Nucleus accumbens (tissue), 56 donors: ENCODE data around the gene ULK1.
"Not testable (repeated sequence)": the region's sequence is repeated elsewhere in the genome, so short reads cannot be mapped to it uniquely, and the experiment has no call there.

Experiments used
- DNase-seq, 56 donors: peaks; one replicate each; lab custom pipeline; 2025; lab: John Stamatoyannopoulos, UW

Gene ULK1

DNA sequence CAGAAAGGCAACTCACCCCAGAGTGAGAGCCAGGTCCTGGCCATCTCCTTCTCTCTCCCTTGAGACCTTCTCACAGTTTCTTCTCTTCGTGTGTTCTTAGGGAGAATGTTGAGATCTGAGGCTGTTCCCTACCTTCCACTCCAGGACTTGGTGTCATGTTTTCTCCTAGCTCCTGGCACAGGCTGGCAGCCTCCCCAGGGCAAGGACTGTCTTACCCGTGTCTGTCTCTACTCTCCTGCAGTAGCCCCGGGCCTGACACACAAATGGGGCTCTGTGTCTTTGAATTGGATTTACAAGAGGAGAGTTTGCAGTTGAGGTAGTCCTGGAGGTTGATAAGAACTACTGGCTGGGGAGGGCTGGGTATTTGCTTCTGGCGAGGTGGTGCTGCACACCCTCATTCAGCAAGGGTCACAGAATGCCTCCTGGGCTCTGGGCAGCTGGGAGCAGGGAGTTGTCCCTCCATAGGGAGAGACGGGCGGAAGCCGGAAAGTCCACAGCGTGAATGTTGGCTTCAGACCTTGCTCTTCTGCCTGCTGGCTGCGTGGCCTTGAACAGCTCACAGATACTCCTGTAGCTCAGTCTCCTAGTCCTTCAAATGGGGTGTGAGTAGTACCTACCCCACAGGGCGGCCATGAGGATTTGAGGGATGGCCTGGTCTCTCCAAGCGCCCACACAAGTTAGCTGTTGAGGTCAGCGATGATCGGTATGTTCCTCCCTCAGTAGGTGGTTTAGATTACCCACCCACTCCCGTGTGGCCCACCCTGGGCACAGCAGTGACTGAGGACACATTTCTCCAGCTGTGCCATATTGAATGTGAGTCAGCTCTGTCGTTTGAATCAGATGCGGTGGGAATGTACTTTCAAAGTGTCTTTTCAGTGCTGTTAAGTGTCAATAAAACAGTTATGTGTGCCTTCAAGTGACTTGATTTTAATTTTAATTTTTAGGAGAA lies 65.5 kb downstream of the ULK1 start:
- DNase-seq, result peak in 2 of 56 donors; percentile 22 to 32

DNA sequence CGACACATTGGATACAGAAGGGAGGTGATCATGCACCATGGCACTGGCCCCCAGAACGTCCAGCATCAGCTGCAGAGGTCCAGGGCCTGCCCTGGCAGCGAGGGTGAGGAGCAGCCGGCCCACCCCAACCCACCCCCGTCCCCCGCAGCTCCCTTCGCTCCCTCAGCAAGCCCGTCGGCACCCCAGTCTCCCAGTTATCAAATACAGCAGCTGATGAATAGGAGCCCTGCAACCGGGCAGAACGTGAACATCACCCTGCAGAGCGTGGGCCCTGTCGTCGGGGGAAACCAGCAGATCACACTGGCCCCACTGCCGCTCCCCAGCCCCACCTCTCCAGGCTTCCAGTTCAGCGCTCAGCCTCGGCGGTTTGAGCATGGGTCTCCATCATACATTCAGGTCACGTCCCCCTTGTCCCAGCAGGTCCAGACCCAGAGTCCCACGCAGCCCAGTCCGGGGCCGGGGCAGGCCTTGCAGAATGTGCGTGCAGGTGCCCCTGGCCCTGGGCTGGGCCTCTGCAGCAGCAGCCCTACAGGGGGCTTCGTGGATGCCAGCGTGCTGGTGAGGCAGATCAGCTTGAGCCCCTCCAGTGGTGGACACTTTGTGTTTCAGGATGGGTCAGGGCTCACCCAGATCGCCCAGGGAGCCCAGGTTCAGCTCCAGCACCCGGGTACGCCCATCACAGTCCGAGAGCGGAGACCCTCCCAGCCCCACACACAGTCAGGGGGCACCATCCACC lies 66.3 kb downstream of the ULK1 start:
- DNase-seq, result peak in 1 of 56 donors; percentile 28

DNA sequence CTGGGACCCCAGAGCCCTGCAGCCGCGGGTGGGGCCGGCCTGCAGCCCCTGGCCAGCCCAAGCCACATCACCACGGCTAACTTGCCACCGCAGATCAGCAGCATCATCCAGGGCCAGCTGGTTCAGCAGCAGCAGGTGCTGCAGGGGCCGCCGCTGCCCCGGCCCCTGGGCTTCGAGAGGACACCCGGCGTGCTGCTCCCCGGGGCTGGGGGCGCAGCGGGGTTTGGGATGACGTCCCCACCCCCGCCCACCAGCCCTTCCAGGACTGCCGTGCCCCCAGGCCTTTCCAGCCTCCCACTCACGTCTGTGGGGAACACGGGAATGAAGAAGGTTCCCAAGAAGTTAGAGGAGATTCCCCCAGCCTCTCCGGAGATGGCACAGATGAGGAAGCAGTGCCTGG lies 66.9 kb downstream of the ULK1 start:
- DNase-seq, result not testable (repeated sequence)

DNA sequence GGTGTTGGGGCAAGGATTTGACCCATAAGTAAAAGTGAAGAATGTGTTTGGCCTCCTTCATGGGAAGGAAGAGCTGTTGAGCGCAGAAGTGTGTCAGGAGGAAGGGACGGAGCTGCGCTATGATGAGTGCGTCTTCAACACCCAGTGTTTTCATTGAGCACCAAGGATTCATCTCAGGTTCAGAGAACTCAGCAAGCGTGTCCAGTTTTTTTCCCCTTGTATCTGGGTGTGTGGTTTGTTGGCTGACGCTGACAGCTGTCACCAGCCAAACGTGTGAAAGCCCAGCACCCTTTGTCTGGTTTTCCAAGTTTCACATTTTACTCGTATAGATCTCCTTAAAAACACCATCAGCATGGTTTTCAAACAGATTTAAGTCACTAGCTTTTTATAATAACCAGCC lies 67.6 kb downstream of the ULK1 start:
- DNase-seq, result no peak

DNA sequence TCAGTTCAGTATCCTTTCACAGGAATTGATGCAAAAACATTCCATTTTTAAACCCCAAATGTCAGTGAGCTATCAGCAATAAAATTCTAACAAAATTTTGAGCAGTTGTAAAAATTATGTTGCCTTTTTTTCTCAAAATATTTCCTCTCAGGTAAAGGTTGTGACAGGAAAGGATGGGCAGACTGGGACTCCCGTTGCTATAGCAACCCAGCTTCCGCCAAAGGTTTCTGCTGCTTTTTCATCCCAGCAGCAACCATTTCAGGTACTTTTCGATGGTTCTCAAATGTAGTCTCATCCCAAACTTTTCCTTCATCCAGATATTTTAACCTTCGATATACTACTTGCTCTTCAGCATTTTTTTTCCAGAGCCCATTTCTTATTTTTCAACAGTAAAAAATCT lies 69.0 kb downstream of the ULK1 start:
- DNase-seq, result peak in 1 of 56 donors; percentile 45

DNA sequence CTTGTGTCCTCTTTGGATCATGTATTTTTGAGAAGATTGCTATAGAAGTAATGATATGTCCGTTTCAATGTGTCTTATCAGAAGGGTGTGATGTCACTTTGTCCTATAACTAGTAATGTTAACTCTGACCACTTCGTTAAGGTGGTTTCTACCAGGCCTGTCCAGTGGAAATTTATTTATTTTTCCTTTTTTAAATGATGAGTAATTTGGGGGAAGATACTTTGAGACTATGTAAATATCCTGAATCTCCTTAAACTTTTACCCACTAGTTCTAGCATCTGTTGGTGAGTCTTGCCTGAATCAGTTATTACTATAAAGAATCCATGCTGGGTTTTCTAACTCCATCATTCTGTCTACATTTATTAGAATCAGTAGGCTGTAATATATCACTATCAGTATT lies 70.7 kb downstream of the ULK1 start:
- DNase-seq, result no peak

DNA sequence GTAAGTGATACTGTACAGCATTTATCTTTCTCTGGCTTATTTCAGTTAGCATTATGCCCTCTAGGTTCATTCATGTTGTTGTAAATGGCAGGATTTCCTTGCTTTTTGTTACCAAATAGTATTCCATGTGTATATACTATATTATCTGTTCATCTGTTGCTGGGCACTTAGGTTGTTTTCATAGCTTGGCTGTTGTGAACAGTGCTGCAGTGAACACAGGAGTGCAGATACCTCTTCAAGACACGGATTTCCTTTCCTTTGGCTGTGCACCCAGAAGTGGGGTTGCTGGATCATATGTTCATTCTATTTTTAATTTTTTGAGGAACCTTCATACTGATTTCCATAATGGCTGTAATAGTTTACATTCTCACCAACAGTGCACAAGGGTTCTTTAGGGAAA lies 76.8 kb downstream of the ULK1 start:
- no peak for DNase-seq
